OCI-LY7 (cell line): ENCODE measurements around the gene MAML3. TPM values are rescaled to one million over a fixed set of nuclear protein-coding genes. Genes with fewer than 3 reads are reported as not detected.

Experiments used
- BruUV-seq: library from RNA; stranded (reverse); fragments of 400-500 nt; replicated peaks from 2 replicates; lab custom pipeline; 2021; lab: Mats Ljungman, UMichigan
- CTCF ChIA-PET: fragments of 300-600 bp; sonication (Branson Sonifier 250); formaldehyde crosslinking; loops from one replicate; lab custom pipeline; 2022; ENCODE audit warnings: antibody characterized with exemption; ENCODE audit not compliant: unreplicated experiment; lab: Charles Lee
- POLR2A ChIA-PET: fragments of 300-600 bp; sonication (Branson Sonifier 250); formaldehyde crosslinking; loops from one replicate; lab custom pipeline; 2022; ENCODE audit warnings: antibody characterized with exemption; lab: Charles Lee
- DNase-seq: peaks from one replicate; pipeline ENCODE4 v3.0.0-alpha.2; 2015; ENCODE audit warnings: low spot score
- H2AFZ ChIP-seq: fragments of 200-600 bp; sonication (generic), shearing (Covaris generic); 2 replicates; pipeline ENCODE4 v1.6.1; 2014; ENCODE audit warnings: mild to moderate bottlenecking, antibody characterized with exemption, low read length, moderate library complexity
- H3K27ac ChIP-seq: fragments of 200-600 bp; sonication (generic); 2 replicates; pipeline ENCODE4 v1.5.1; 2014; ENCODE audit warnings: mixed run types, low read depth, mild to moderate bottlenecking, moderate library complexity, low read length, inconsistent platforms; ENCODE audit not compliant: poor library complexity, severe bottlenecking
- H3K36me3 ChIP-seq: fragments of 200-600 bp; sonication (generic); 2 replicates; pipeline ENCODE4 v1.6.1; 2014; ENCODE audit warnings: mild to moderate bottlenecking, antibody characterized with exemption, low read length, moderate library complexity, mixed read lengths; ENCODE audit not compliant: insufficient read depth
- H3K4me1 ChIP-seq: fragments of 200-600 bp; sonication (generic); 2 replicates; pipeline ENCODE4 v1.5.1; 2014; ENCODE audit warnings: mild to moderate bottlenecking, low read length; ENCODE audit not compliant: insufficient read depth, poor library complexity, severe bottlenecking
- H3K4me2 ChIP-seq: fragments of 200-600 bp; sonication (generic); 2 replicates; pipeline ENCODE4 v1.6.1; 2014; ENCODE audit warnings: mild to moderate bottlenecking, low read length
- H3K4me3 ChIP-seq: fragments of 200-600 bp; sonication (generic); 2 replicates; pipeline ENCODE4 v1.5.1; 2014; ENCODE audit warnings: mild to moderate bottlenecking, low read depth, low read length; ENCODE audit not compliant: poor library complexity, severe bottlenecking
- H3K79me2 ChIP-seq: fragments of 200-600 bp; sonication (generic); 2 replicates; pipeline ENCODE4 v1.6.1; 2016; ENCODE audit warnings: low read depth, mild to moderate bottlenecking, low read length, moderate library complexity, mixed read lengths; ENCODE audit not compliant: insufficient read depth
- H3K9me2 ChIP-seq: fragments of 200-600 bp; sonication (generic); 2 replicates; pipeline ENCODE4 v1.6.1; 2016; ENCODE audit warnings: mild to moderate bottlenecking, low read length, mixed read lengths; ENCODE audit not compliant: insufficient read depth
- H3K9me3 ChIP-seq: fragments of 200-600 bp; sonication (generic); 2 replicates; pipeline ENCODE4 v1.6.1; 2014; ENCODE audit warnings: mild to moderate bottlenecking, mixed run types, low read length, mixed read lengths
- H4K20me1 ChIP-seq: fragments of 200-600 bp; sonication (generic); 2 replicates; pipeline ENCODE4 v1.6.1; 2014; ENCODE audit warnings: mild to moderate bottlenecking, antibody characterized with exemption, low read length, moderate library complexity, mixed read lengths; ENCODE audit not compliant: insufficient read depth
- EZH2phosphoT487 ChIP-seq: fragments of 200-600 bp; sonication (generic); IDR thresholded peaks from 2 replicates; pipeline ENCODE4 v1.6.1; 2018; ENCODE audit warnings: low read depth, borderline replicate concordance, mild to moderate bottlenecking, mixed run types, antibody characterized with exemption, low read length, moderate library complexity, mixed read lengths
- intact Hi-C: fragments of 100-400 bp; cut with micrococcal nuclease; formaldehyde crosslinking; loops from one replicate; pipeline ENCODE4 v1.10.0; 2022; ENCODE audit not compliant: unreplicated experiment
- total RNA-seq, 2 experiments: library from RNA; depleted of rRNA in 1 of 2; stranded (reverse); fragments of >200 nt in 1 of 2; shearing (Covaris generic) in 1 of 2; gene quantifications; 2 replicates each; pipeline ENCODE4 v1.2.3, GENCODE V29; 2014 to 2022
- TF ChIP-seq, protein P1 (sequence below): fragments of 200-600 bp; sonication (generic); conservative IDR thresholded peaks from 2 replicates; pipeline ENCODE4 v1.5.1; 2014; ENCODE audit warnings: mild to moderate bottlenecking, antibody characterized with exemption, low read length, moderate library complexity, mixed read lengths

Gene MAML3
- total RNA-seq, 2 experiments from 2014 or later, result 0.80 to 1.2 TPM

DNA sequence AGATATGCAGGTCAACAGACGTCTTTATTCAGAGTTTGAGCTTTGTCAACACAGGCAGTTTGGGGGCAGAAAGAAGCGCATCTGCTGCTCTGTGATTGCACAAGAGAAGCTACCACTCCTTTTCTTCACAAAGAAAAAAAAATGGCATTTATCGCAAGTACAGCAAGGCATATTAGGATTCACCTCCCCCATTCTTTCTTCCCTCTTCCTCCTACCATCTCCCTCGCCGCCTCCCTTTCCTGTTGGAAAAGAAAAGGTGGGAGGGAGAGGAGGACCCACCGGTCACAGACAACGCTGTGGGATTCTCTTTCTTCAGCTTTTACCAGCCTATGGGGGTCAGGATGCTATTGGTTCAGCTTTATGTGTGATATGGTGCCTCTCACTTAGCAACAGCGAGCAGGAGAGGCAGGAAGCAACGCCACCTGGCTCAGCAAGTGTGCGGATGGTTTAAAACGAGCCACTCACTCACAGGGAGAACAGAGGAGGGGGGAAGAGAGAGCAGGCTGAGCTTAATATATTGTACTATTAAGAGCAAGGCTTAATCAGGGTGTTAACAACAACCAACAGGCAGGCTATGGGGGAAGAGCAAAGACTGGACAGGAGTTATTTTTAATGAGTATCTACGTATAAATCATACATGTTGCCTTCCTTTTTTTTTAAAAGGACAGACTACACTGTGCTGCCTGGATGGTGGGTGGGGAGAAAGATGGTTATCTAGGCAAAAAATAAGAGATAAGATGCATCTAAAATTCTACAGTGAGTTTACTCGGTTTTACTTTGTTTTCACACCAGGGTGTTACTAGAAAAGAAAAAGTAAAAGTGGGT lies 104.7 kb downstream of the MAML3 start:
- peak; percentile 74 for DNase-seq
- no peak overlapping the region for H3K27ac ChIP-seq
- intact Hi-C loops, result loop anchor here (1.0 to 5.0 kb wide), 2 partner anchors 72 to 204 kb away; no protein-coding TSS in a partner anchor
- peaks cover 32% of the 10 kb centered on the region for H3K4me1 ChIP-seq
- H3K9me3 ChIP-seq, result no peaks in the 10 kb centered on the region
- H3K9me2 ChIP-seq, result no peaks in the 10 kb centered on the region
- H2AFZ ChIP-seq, result peak overlapping the region; percentile 62; the same call in 1 of the 2 replicates
- BruUV-seq, result no TSS peak
- peak overlapping the region; percentile 62 for H3K4me2 ChIP-seq
- no peaks in the 10 kb centered on the region for H4K20me1 ChIP-seq
- ChIA-PET CTCF (interaction anchor here (0.9 kb wide), 1 partner anchor 70 kb away, joined by 6 read pairs; no protein-coding TSS in a partner anchor), POLR2A (interaction anchor here (0.5 to 0.7 kb wide), 4 partner anchors 37 to 217 kb away, joined by 3 read pairs; no protein-coding TSS in a partner anchor)
- no peak for TF ChIP-seq EZH2phosphoT487
- TF ChIP-seq, protein P1, sequence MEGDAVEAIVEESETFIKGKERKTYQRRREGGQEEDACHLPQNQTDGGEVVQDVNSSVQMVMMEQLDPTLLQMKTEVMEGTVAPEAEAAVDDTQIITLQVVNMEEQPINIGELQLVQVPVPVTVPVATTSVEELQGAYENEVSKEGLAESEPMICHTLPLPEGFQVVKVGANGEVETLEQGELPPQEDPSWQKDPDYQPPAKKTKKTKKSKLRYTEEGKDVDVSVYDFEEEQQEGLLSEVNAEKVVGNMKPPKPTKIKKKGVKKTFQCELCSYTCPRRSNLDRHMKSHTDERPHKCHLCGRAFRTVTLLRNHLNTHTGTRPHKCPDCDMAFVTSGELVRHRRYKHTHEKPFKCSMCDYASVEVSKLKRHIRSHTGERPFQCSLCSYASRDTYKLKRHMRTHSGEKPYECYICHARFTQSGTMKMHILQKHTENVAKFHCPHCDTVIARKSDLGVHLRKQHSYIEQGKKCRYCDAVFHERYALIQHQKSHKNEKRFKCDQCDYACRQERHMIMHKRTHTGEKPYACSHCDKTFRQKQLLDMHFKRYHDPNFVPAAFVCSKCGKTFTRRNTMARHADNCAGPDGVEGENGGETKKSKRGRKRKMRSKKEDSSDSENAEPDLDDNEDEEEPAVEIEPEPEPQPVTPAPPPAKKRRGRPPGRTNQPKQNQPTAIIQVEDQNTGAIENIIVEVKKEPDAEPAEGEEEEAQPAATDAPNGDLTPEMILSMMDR, result no peak; the same call in 1 of the 2 replicates
- no peaks in the 10 kb centered on the region for H3K79me2 ChIP-seq
- H3K4me3 ChIP-seq, result peak overlapping the region; percentile 47
- H3K36me3 ChIP-seq, result no peaks in the 10 kb centered on the region

DNA sequence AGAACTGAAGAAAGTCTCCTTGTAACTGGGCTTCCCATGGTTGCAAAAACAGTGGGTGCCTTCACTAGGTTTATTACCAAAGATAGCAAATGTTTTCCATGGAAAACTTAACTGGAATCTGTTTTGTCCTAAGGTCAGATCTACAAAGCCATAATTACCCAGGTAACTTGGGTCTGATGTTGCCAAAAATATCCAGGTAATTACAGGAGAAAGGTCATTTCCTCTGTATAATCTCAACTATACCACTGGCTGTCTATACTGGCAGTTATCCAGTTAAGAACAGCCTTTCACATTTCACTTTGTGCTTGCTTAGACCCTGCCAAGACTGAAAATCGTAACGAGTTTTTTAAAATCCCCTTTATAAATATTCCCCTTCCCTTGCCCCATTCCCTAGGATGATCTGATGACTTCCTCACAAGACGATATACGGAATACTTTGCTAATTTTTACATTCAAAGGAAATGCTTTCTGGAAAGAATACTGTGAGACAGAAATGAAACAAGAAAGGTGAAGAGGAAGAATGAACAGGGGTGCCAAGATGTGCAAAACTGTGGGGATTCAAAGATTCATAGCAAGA lies 105.5 kb downstream of the MAML3 start:
- BruUV-seq, result no TSS peak
- ChIA-PET CTCF (interaction anchor here (0.9 kb wide), 1 partner anchor 70 kb away, joined by 6 read pairs; no protein-coding TSS in a partner anchor), POLR2A (interaction anchor here (0.6 kb wide), 1 partner anchor 183 kb away, joined by 3 read pairs; no protein-coding TSS in a partner anchor)
- peaks cover 25% of the 10 kb centered on the region for H3K4me1 ChIP-seq
- peak overlapping the region; percentile 62; the same call in 1 of the 2 replicates for H2AFZ ChIP-seq
- H3K4me2 ChIP-seq, result peak overlapping the region; percentile 62
- H3K36me3 ChIP-seq, result no peaks in the 10 kb centered on the region
- DNase-seq, result no peak
- no peak for TF ChIP-seq EZH2phosphoT487
- TF ChIP-seq, protein P1, result no peak
- H3K79me2 ChIP-seq, result no peaks in the 10 kb centered on the region
- no peaks in the 10 kb centered on the region for H3K9me2 ChIP-seq
- H4K20me1 ChIP-seq, result no peaks in the 10 kb centered on the region
- H3K27ac ChIP-seq, result no peak overlapping the region
- H3K4me3 ChIP-seq, result peak overlapping the region; percentile 47
- intact Hi-C loops, result loop anchor here (5.0 kb wide), 1 partner anchor 71 kb away; no protein-coding TSS in a partner anchor
- no peaks in the 10 kb centered on the region for H3K9me3 ChIP-seq
